ENCODE measurements around the gene DMRTA2.

DNA sequence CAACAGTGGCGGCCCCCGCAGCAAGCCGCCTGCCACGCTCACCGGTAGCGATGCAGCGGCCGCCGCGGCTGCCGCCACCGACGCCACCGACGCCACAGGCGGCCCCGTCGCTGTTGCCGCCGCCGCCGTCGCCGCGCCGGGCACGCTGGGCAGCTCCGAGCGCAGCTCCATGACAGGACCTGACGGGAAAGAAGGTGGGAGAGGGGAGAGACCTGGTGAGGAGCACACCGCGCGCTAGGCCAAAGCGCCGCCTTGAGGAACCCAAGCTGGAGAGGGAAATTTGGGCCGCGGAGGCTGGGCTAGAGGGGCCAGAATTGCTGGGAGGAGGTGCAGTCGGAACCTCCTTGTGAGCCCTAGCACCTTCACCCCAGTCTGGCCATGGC, 1.9 kb downstream of the DMRTA2 start:
- TF ChIP-seq, protein P1, sequence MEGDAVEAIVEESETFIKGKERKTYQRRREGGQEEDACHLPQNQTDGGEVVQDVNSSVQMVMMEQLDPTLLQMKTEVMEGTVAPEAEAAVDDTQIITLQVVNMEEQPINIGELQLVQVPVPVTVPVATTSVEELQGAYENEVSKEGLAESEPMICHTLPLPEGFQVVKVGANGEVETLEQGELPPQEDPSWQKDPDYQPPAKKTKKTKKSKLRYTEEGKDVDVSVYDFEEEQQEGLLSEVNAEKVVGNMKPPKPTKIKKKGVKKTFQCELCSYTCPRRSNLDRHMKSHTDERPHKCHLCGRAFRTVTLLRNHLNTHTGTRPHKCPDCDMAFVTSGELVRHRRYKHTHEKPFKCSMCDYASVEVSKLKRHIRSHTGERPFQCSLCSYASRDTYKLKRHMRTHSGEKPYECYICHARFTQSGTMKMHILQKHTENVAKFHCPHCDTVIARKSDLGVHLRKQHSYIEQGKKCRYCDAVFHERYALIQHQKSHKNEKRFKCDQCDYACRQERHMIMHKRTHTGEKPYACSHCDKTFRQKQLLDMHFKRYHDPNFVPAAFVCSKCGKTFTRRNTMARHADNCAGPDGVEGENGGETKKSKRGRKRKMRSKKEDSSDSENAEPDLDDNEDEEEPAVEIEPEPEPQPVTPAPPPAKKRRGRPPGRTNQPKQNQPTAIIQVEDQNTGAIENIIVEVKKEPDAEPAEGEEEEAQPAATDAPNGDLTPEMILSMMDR (IDR thresholded peaks at IDR 0.05; ENCODE audit: insufficient read depth, low read length): no peak
- no peak for TF ChIP-seq POLR2AphosphoS5 (IDR thresholded peaks at IDR 0.05; ENCODE audit: low read depth)
- TF ChIP-seq, protein P2, sequence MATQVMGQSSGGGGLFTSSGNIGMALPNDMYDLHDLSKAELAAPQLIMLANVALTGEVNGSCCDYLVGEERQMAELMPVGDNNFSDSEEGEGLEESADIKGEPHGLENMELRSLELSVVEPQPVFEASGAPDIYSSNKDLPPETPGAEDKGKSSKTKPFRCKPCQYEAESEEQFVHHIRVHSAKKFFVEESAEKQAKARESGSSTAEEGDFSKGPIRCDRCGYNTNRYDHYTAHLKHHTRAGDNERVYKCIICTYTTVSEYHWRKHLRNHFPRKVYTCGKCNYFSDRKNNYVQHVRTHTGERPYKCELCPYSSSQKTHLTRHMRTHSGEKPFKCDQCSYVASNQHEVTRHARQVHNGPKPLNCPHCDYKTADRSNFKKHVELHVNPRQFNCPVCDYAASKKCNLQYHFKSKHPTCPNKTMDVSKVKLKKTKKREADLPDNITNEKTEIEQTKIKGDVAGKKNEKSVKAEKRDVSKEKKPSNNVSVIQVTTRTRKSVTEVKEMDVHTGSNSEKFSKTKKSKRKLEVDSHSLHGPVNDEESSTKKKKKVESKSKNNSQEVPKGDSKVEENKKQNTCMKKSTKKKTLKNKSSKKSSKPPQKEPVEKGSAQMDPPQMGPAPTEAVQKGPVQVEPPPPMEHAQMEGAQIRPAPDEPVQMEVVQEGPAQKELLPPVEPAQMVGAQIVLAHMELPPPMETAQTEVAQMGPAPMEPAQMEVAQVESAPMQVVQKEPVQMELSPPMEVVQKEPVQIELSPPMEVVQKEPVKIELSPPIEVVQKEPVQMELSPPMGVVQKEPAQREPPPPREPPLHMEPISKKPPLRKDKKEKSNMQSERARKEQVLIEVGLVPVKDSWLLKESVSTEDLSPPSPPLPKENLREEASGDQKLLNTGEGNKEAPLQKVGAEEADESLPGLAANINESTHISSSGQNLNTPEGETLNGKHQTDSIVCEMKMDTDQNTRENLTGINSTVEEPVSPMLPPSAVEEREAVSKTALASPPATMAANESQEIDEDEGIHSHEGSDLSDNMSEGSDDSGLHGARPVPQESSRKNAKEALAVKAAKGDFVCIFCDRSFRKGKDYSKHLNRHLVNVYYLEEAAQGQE (IDR thresholded peaks at IDR 0.05; ENCODE audit: insufficient replicate concordance, low read depth): no peak
- TF ChIP-seq GABPA (IDR thresholded peaks at IDR 0.05; ENCODE audit: low read depth): no peak
- TF ChIP-seq SPI1 (IDR thresholded peaks at IDR 0.05; ENCODE audit: borderline replicate concordance, low read depth): no peak
